ENCODE measurements around the gene TRPV4. TPM values are rescaled to one million over a fixed set of nuclear protein-coding genes. Genes with fewer than 3 reads are reported as not detected.

TRPV4 gene
- total RNA-seq, 4 donors from 2014 or later = 0.13 to 0.82 (median 0.19) TPM; not detected in 1

GRCh38 chr12:109875572-109876131, 42.5 kb upstream of the TRPV4 start:
- Histone ChIP-seq H3K4me3 (no peak overlapping the region), H3K9me3 (no peaks in the 10 kb centered on the region), H3K36me3 (peaks cover 0 to 16% of the 10 kb centered on the region in 2 donors), H3K27ac (no peak overlapping the region), H3K27me3 (no peaks in the 10 kb centered on the region), H3K4me1 (peaks cover 0 to 47% (median 18%) of the 10 kb centered on the region in 3 donors)
- ATAC-seq = no peak
- TF ChIP-seq POLR2A (IDR thresholded peaks at IDR 0.05) (no peak), POLR2AphosphoS5 (IDR thresholded peaks at IDR 0.05) (no peak), EP300 (IDR thresholded peaks at IDR 0.05) (no peak), CTCF (IDR thresholded peaks at IDR 0.05) (no peak)
- 72 to 85% methylated on average over 2 to 6 of the region's 6 CpGs for WGBS, 2 donors (ENCODE audit: low coverage in 1 of 2)

- H3K27ac ChIP-seq = no peak overlapping the region
- ATAC-seq = no peak
- no peak overlapping the region for H3K4me3 ChIP-seq
- peaks cover 0 to 37% (median 9%) of the 10 kb centered on the region in 3 donors for H3K4me1 ChIP-seq
- peaks cover 0 to 16% of the 10 kb centered on the region in 2 donors for H3K36me3 ChIP-seq
- 82 to 88% methylated on average over 5 of the region's 6 CpGs for WGBS, 2 donors (ENCODE audit: low coverage in 1 of 2)
- TF ChIP-seq EP300 (IDR thresholded peaks at IDR 0.05) (no peak), CTCF (IDR thresholded peaks at IDR 0.05) (no peak), POLR2A (IDR thresholded peaks at IDR 0.05) (no peak), POLR2AphosphoS5 (IDR thresholded peaks at IDR 0.05) (no peak)
- no peaks in the 10 kb centered on the region for H3K9me3 ChIP-seq
- H3K27me3 ChIP-seq = no peaks in the 10 kb centered on the region
Measured at GRCh38 chr12:109873653-109874052, 40.5 kb upstream of the TRPV4 start.

GRCh38 chr12:109871668-109872314, 38.6 kb upstream of the TRPV4 start:
- TF ChIP-seq EP300 (IDR thresholded peaks at IDR 0.05) (no peak), POLR2AphosphoS5 (IDR thresholded peaks at IDR 0.05) (no peak), POLR2A (IDR thresholded peaks at IDR 0.05) (no peak), CTCF (IDR thresholded peaks at IDR 0.05) (no peak)
- Histone ChIP-seq H3K4me3 (no peak overlapping the region), H3K36me3 (peaks cover 0 to 16% of the 10 kb centered on the region in 2 donors), H3K4me1 (peaks cover 0 to 23% (median 0%) of the 10 kb centered on the region in 3 donors), H3K27me3 (no peaks in the 10 kb centered on the region), H3K27ac (no peak overlapping the region), H3K9me3 (no peaks in the 10 kb centered on the region)
- WGBS, 2 donors (ENCODE audit: low coverage in 1 of 2) = 47 to 82% methylated on average over 4 to 6 of the region's 7 CpGs
- no peak for ATAC-seq

- Histone ChIP-seq H3K9me3 (no peaks in the 10 kb centered on the region), H3K4me3 (no peak overlapping the region), H3K4me1 (peaks cover 0 to 23% (median 0%) of the 10 kb centered on the region in 3 donors), H3K27me3 (no peaks in the 10 kb centered on the region), H3K36me3 (peaks cover 0 to 16% of the 10 kb centered on the region in 2 donors), H3K27ac (no peak overlapping the region)
- no peak for TF ChIP-seq POLR2A (IDR thresholded peaks at IDR 0.05)
- no peak for TF ChIP-seq POLR2AphosphoS5 (IDR thresholded peaks at IDR 0.05)
- TF ChIP-seq CTCF (IDR thresholded peaks at IDR 0.05) = no peak
- TF ChIP-seq EP300 (IDR thresholded peaks at IDR 0.05) = no peak
- ATAC-seq = no peak
- 49 to 72% methylated on average over 2 of the region's 2 CpGs for WGBS, 2 donors (ENCODE audit: low coverage in 1 of 2)
Measured at GRCh38 chr12:109870648-109871047, 37.5 kb upstream of the TRPV4 start.
